ENCODE results near the gene OTUD4.
A peak's percentile ranks its signal among the peaks of the same experiment; 100 is the strongest.
"Not testable (repeated sequence)": the region's sequence is repeated elsewhere in the genome, so short reads cannot be mapped to it uniquely, and the experiment has no call there.

The OTUD4 gene

GRCh38 chr4:145183023-145183422 is 2.6 kb upstream of the OTUD4 start:
- DNase-seq, result no peak
- in situ Hi-C loops (cut with HindIII; ENCODE audit: low pct_ligation_motif_present, low pct_unique_long_range_greater_than_20kb, low sequenced_read_pairs), result no loop called here

- no peak for DNase-seq
- in situ Hi-C loops (cut with HindIII; ENCODE audit: low pct_ligation_motif_present, low pct_unique_long_range_greater_than_20kb, low sequenced_read_pairs), result no loop called here
Observed at GRCh38 chr4:145182222-145182621, 1.8 kb upstream of the OTUD4 start.

DNA sequence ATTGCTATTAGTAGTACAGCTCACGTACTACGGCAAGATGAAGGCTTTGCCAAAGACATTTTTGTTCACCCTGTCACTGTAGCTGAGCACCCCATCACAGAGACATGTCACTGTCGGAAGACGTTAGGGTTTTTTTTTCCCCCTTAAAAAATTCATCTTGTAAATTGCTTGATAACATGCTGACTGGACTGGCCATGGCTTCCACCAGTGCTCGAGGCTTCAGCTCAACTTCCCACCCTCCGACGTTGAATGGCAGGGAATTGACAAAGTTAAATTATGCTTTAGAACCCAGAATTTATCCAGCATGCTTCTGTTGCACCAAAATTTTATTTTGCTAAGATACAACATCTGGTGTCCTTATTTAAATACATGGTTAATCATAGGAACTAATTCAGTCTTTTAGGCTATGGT is 707 bp upstream of the OTUD4 start:
- DNase-seq, result no peak
- in situ Hi-C loops (cut with HindIII; ENCODE audit: low pct_ligation_motif_present, low pct_unique_long_range_greater_than_20kb, low sequenced_read_pairs), result no loop called here

DNA sequence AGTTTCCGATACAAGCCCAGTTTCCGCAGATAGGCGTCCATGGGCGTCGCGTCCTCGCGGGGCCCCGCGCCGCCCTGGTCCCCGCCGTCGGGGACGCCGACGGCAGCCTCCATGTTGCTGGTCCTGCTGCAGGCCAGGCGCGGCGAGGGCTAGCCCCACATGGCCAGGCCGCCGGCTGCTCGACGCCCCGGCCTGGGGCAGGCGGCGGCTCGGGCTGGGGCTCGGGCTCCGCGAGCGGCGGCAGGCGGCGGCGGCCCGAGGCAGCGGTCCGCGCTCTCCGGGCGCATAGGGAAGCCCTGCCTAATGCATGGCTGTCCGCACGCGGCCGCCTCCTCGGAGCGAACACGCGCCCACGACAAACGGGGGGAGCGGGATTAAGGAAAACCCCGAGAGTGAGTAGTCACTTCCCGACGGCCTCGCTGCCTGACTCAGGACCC is 510 bp downstream of the OTUD4 start:
- in situ Hi-C loops (cut with HindIII; ENCODE audit: low pct_ligation_motif_present, low pct_unique_long_range_greater_than_20kb, low sequenced_read_pairs), result not testable (repeated sequence)
- DNase-seq, result peak; percentile 35

GRCh38 chr4:145179281-145179860 is 1.0 kb downstream of the OTUD4 start:
- in situ Hi-C loops (cut with HindIII; ENCODE audit: low pct_ligation_motif_present, low pct_unique_long_range_greater_than_20kb, low sequenced_read_pairs), result no loop called here
- peak; percentile 55 for DNase-seq

GRCh38 chr4:145178740-145179280 is 1.6 kb downstream of the OTUD4 start:
- in situ Hi-C loops (cut with HindIII; ENCODE audit: low pct_ligation_motif_present, low pct_unique_long_range_greater_than_20kb, low sequenced_read_pairs), result no loop called here
- peak; percentile 13 for DNase-seq

- peak; percentile 20 for DNase-seq
- in situ Hi-C loops (cut with HindIII; ENCODE audit: low pct_ligation_motif_present, low pct_unique_long_range_greater_than_20kb, low sequenced_read_pairs), result no loop called here
Observed at GRCh38 chr4:145177906-145178538, 2.4 kb downstream of the OTUD4 start.

- peak; percentile 10 for DNase-seq
- in situ Hi-C loops (cut with HindIII; ENCODE audit: low pct_ligation_motif_present, low pct_unique_long_range_greater_than_20kb, low sequenced_read_pairs), result no loop called here
Observed at GRCh38 chr4:145177511-145177905, 2.9 kb downstream of the OTUD4 start.

- in situ Hi-C loops (cut with HindIII; ENCODE audit: low pct_ligation_motif_present, low pct_unique_long_range_greater_than_20kb, low sequenced_read_pairs), result no loop called here
- no peak for DNase-seq
Observed at GRCh38 chr4:145176641-145177432, 3.6 kb downstream of the OTUD4 start.

DNA sequence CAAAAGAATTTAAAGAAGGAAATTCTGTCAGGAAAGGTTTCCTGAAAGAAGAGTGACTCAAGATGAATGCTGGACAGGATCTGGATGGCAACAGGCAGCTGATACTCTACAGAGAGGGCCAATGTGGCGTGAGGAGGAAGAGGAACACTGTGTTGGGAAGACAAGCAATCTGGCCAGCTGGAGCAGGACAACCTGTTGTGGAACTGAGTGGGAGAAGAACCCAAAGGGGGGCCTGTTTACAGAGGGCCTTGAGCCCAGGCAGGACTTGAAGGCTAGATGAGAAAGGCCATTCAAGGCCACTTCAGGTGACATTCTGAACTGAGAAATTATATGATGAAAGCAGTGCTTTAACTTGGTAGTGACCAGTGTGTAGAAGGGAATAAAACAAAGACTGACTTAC is 8.5 kb downstream of the OTUD4 start:
- in situ Hi-C loops (cut with HindIII; ENCODE audit: low pct_ligation_motif_present, low pct_unique_long_range_greater_than_20kb, low sequenced_read_pairs), result no loop called here
- DNase-seq, result no peak

DNA sequence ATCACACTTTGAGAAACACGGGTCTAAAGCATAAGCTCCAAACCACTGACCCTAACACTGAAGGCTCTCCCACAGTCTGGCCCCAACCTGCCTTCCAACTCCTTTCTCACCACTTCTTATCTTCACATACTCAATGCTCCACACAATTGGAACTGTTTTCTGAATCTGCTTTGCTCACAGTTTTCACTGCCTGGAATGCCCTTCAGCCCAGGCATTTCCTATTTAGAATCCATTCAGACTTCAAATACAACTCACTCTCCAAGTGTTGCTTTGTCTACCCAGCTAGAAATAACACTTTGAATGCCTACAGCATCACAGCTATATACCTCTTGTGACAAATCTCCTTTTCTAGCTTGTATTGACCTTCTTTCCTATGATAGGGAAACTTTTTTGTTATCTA is 10.2 kb downstream of the OTUD4 start:
- no peak for DNase-seq
- in situ Hi-C loops (cut with HindIII; ENCODE audit: low pct_ligation_motif_present, low pct_unique_long_range_greater_than_20kb, low sequenced_read_pairs), result no loop called here

- in situ Hi-C loops (cut with HindIII; ENCODE audit: low pct_ligation_motif_present, low pct_unique_long_range_greater_than_20kb, low sequenced_read_pairs), result no loop called here
- no peak for DNase-seq
Observed at GRCh38 chr4:145168581-145169187, 11.7 kb downstream of the OTUD4 start.

DNA sequence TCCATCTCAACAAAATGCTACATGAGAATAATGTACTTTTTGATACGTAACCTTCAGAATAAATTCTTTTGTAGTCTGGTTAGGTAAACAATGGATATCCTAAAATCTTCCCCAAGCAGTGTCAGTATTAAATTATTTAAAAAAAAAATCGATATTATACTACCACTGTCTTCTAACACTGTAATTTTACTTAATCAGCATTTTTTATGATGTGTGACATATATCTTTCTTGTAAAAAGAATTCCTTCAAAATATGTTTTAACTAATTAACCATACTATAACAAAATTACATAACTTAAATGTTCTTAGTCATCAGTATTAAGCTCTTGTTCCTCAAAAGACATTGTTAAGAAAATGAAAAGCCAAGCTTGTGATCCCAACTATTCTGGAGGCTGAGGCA is 12.5 kb downstream of the OTUD4 start:
- DNase-seq, result no peak
- in situ Hi-C loops (cut with HindIII; ENCODE audit: low pct_ligation_motif_present, low pct_unique_long_range_greater_than_20kb, low sequenced_read_pairs), result no loop called here

GRCh38 chr4:145161549-145161948 is 18.8 kb downstream of the OTUD4 start:
- DNase-seq, result no peak
- in situ Hi-C loops (cut with HindIII; ENCODE audit: low pct_ligation_motif_present, low pct_unique_long_range_greater_than_20kb, low sequenced_read_pairs), result no loop called here

- in situ Hi-C loops (cut with HindIII; ENCODE audit: low pct_ligation_motif_present, low pct_unique_long_range_greater_than_20kb, low sequenced_read_pairs), result no loop called here
- no peak for DNase-seq
Observed at GRCh38 chr4:145156986-145157385, 23.4 kb downstream of the OTUD4 start.

GRCh38 chr4:145155268-145155870 is 25.0 kb downstream of the OTUD4 start:
- in situ Hi-C loops (cut with HindIII; ENCODE audit: low pct_ligation_motif_present, low pct_unique_long_range_greater_than_20kb, low sequenced_read_pairs), result no loop called here
- no peak for DNase-seq

- peak; percentile 35 for DNase-seq
Observed at GRCh38 chr4:145154573-145154972, 25.8 kb downstream of the OTUD4 start.

GRCh38 chr4:145153904-145154298 is 26.5 kb downstream of the OTUD4 start:
- DNase-seq, result no peak
- in situ Hi-C loops (cut with HindIII; ENCODE audit: low pct_ligation_motif_present, low pct_unique_long_range_greater_than_20kb, low sequenced_read_pairs), result no loop called here

More at GRCh38 chr4:145154573-145154972, 25.8 kb downstream of the OTUD4 start:
- in situ Hi-C loops (cut with HindIII; ENCODE audit: low pct_ligation_motif_present, low pct_unique_long_range_greater_than_20kb, low sequenced_read_pairs), result no loop called here

All from ACHN (cell line).